ENCODE data around the gene PDGFD.

PDGFD gene

GRCh38 chr11:103904324-103904667, 259.7 kb downstream of the PDGFD start:
- DNase-seq, result no peak

GRCh38 chr11:103903621-103904323, 260.2 kb downstream of the PDGFD start:
- no peak for DNase-seq

- no peak for DNase-seq
These were observed 261.0 kb downstream of the PDGFD start for GRCh38 chr11:103902994-103903393.

GRCh38 chr11:103901656-103902055, 262.3 kb downstream of the PDGFD start:
- no peak for DNase-seq

GRCh38 chr11:103898577-103899336, 265.2 kb downstream of the PDGFD start:
- no peak for DNase-seq

- DNase-seq, result no peak
These were observed 265.9 kb downstream of the PDGFD start for GRCh38 chr11:103898065-103898464.

- no peak for DNase-seq
These were observed 266.6 kb downstream of the PDGFD start for GRCh38 chr11:103897160-103897936.

GRCh38 chr11:103895106-103895505, 268.8 kb downstream of the PDGFD start:
- DNase-seq, result no peak

GRCh38 chr11:103894673-103895072, 269.3 kb downstream of the PDGFD start:
- no peak for DNase-seq

- no peak for DNase-seq
These were observed 269.9 kb downstream of the PDGFD start for GRCh38 chr11:103894034-103894433.

- no peak for DNase-seq
These were observed 270.6 kb downstream of the PDGFD start for GRCh38 chr11:103893371-103893770.

- no peak for DNase-seq
These were observed 271.3 kb downstream of the PDGFD start for GRCh38 chr11:103892603-103893002.

- no peak for DNase-seq
These were observed 273.3 kb downstream of the PDGFD start for GRCh38 chr11:103890654-103891053.

GRCh38 chr11:103889679-103890078, 274.3 kb downstream of the PDGFD start:
- no peak for DNase-seq

GRCh38 chr11:103888541-103888951, 275.4 kb downstream of the PDGFD start:
- no peak for DNase-seq

GRCh38 chr11:103887001-103887658, 276.8 kb downstream of the PDGFD start:
- DNase-seq, result no peak

- DNase-seq, result no peak
These were observed 280.1 kb downstream of the PDGFD start for GRCh38 chr11:103883856-103884255.

GRCh38 chr11:103883291-103883690, 280.7 kb downstream of the PDGFD start:
- no peak for DNase-seq

- DNase-seq, result no peak
These were observed 282.4 kb downstream of the PDGFD start for GRCh38 chr11:103881584-103881983.

- no peak for DNase-seq
These were observed 283.0 kb downstream of the PDGFD start for GRCh38 chr11:103880968-103881367.

GRCh38 chr11:103878646-103879045, 285.3 kb downstream of the PDGFD start:
- DNase-seq, result peak; percentile 33

GRCh38 chr11:103877221-103877620, 286.7 kb downstream of the PDGFD start:
- no peak for DNase-seq

GRCh38 chr11:103875855-103876510, 288.0 kb downstream of the PDGFD start:
- DNase-seq, result no peak
